Activated T-helper 2 cell treated with anti-CD3 and anti-CD28 coated beads, Interferon-gamma antibody, Interleukin-2, Interleukin-4, amounts not matched to agents 10 μg/mL and 5 μg/mL and 100 μg/mL, durations not matched to agents 14 hours and 24 hours and 36 hours (primary cell): ENCODE measurements around the gene ESRRA. TPM values are rescaled to one million over a fixed set of nuclear protein-coding genes. Genes with fewer than 3 reads are reported as not detected.
A peak's percentile ranks its signal among the peaks of the same experiment; 100 is the strongest.
"Not testable (repeated sequence)": the region's sequence is repeated elsewhere in the genome, so short reads cannot be mapped to it uniquely, and the experiment has no call there.

Source experiments
- DNase-seq: peaks from one replicate; pipeline ENCODE4 v3.0.0; 2021; ENCODE audit warnings: low spot score
- H3K27ac Mint-ChIP-seq: one replicate; pipeline ENCODE4 v1.8.0; 2021; ENCODE audit warnings: mixed read lengths
- H3K27me3 Mint-ChIP-seq: one replicate; pipeline ENCODE4 v1.8.0; 2021; ENCODE audit warnings: low read depth, mixed read lengths
- H3K36me3 Mint-ChIP-seq: one replicate; pipeline ENCODE4 v1.8.0; 2021; ENCODE audit warnings: low read depth, mixed read lengths
- H3K4me1 Mint-ChIP-seq: one replicate; pipeline ENCODE4 v1.8.0; 2021; ENCODE audit warnings: low read depth, mixed read lengths
- H3K4me3 Mint-ChIP-seq: one replicate; pipeline ENCODE4 v1.8.0; 2021; ENCODE audit warnings: low read depth, mild to moderate bottlenecking, moderate library complexity, mixed read lengths
- H3K9me3 Mint-ChIP-seq: one replicate; pipeline ENCODE4 v1.8.0; 2021; ENCODE audit warnings: mixed read lengths
- intact Hi-C: fragments of 100-400 bp; cut with micrococcal nuclease; formaldehyde crosslinking; loops from one replicate; pipeline ENCODE4 v1.15.1; 2023
- total RNA-seq: library from RNA; stranded (reverse); gene quantifications from 2 replicates; pipeline ENCODE4 v1.2.3, GENCODE V29; 2022

Gene ESRRA
- total RNA-seq, 1 donor from 2014 or later, result 49.4 TPM

- H3K27me3 Mint-ChIP-seq, result no peaks in the 10 kb centered on the region
- H3K27ac Mint-ChIP-seq, result no peak overlapping the region
- intact Hi-C loops, result no loop called here
- no peak overlapping the region for H3K4me3 Mint-ChIP-seq
- H3K36me3 Mint-ChIP-seq, result peaks cover 23% of the 10 kb centered on the region
- H3K9me3 Mint-ChIP-seq, result no peaks in the 10 kb centered on the region
- H3K4me1 Mint-ChIP-seq, result peaks cover 18% of the 10 kb centered on the region
- DNase-seq, result no peak
Observed at GRCh38 chr11:64323373-64323772, 18.0 kb downstream of the ESRRA start.

- H3K4me3 Mint-ChIP-seq, H3K27me3 Mint-ChIP-seq, H3K27ac Mint-ChIP-seq, DNase-seq, H3K9me3 Mint-ChIP-seq, intact Hi-C loops: not testable (repeated sequence)
- H3K36me3 Mint-ChIP-seq, result peaks cover 23% of the 10 kb centered on the region
- peaks cover 16% of the 10 kb centered on the region for H3K4me1 Mint-ChIP-seq
Observed at GRCh38 chr11:64323984-64324383, 18.7 kb downstream of the ESRRA start.

GRCh38 chr11:64324692-64325469 lies 19.6 kb downstream of the ESRRA start:
- no peak overlapping the region for H3K4me3 Mint-ChIP-seq
- intact Hi-C loops, result no loop called here
- peaks cover 9% of the 10 kb centered on the region for H3K4me1 Mint-ChIP-seq
- H3K36me3 Mint-ChIP-seq, result peaks cover 23% of the 10 kb centered on the region
- H3K9me3 Mint-ChIP-seq, result no peaks in the 10 kb centered on the region
- DNase-seq, result no peak
- H3K27me3 Mint-ChIP-seq, result no peaks in the 10 kb centered on the region
- no peak overlapping the region for H3K27ac Mint-ChIP-seq

GRCh38 chr11:64327375-64327774 lies 22.1 kb downstream of the ESRRA start:
- no peaks in the 10 kb centered on the region for H3K27me3 Mint-ChIP-seq
- no peaks in the 10 kb centered on the region for H3K36me3 Mint-ChIP-seq
- H3K4me3 Mint-ChIP-seq, result no peak overlapping the region
- DNase-seq, result no peak
- H3K9me3 Mint-ChIP-seq, result no peaks in the 10 kb centered on the region
- peaks cover 7% of the 10 kb centered on the region for H3K4me1 Mint-ChIP-seq
- intact Hi-C loops, result no loop called here
- no peak overlapping the region for H3K27ac Mint-ChIP-seq

- no peak for DNase-seq
- H3K4me1 Mint-ChIP-seq, result peaks cover 7% of the 10 kb centered on the region
- H3K27ac Mint-ChIP-seq, result no peak overlapping the region
- no peaks in the 10 kb centered on the region for H3K36me3 Mint-ChIP-seq
- no peaks in the 10 kb centered on the region for H3K27me3 Mint-ChIP-seq
- intact Hi-C loops, result no loop called here
- no peaks in the 10 kb centered on the region for H3K9me3 Mint-ChIP-seq
- no peak overlapping the region for H3K4me3 Mint-ChIP-seq
Observed at GRCh38 chr11:64327993-64328392, 22.7 kb downstream of the ESRRA start.

GRCh38 chr11:64330888-64331287 lies 25.6 kb downstream of the ESRRA start:
- no peak overlapping the region for H3K4me3 Mint-ChIP-seq
- intact Hi-C loops, result loop anchor here (2.0 kb wide), 1 partner anchor 26 kb away; the partner anchor contains the start of gene ESRRA
- peaks cover 15% of the 10 kb centered on the region for H3K4me1 Mint-ChIP-seq
- DNase-seq, result no peak
- H3K27me3 Mint-ChIP-seq, result no peaks in the 10 kb centered on the region
- peaks cover 5% of the 10 kb centered on the region for H3K36me3 Mint-ChIP-seq
- H3K9me3 Mint-ChIP-seq, result no peaks in the 10 kb centered on the region
- no peak overlapping the region for H3K27ac Mint-ChIP-seq

GRCh38 chr11:64331569-64332371 lies 26.4 kb downstream of the ESRRA start:
- H3K27me3 Mint-ChIP-seq, result no peaks in the 10 kb centered on the region
- H3K4me3 Mint-ChIP-seq, result no peak overlapping the region
- intact Hi-C loops, result loop anchor here (2.0 kb wide), 2 partner anchors 13 to 27 kb away; partner anchors contain the start of genes ESRRA and PRDX5
- peaks cover 15% of the 10 kb centered on the region for H3K4me1 Mint-ChIP-seq
- DNase-seq, result peak; percentile 65
- peaks cover 5% of the 10 kb centered on the region for H3K36me3 Mint-ChIP-seq
- H3K27ac Mint-ChIP-seq, result peak overlapping the region; percentile 83
- no peaks in the 10 kb centered on the region for H3K9me3 Mint-ChIP-seq

GRCh38 chr11:64333556-64333955 lies 28.2 kb downstream of the ESRRA start:
- no peak overlapping the region for H3K4me3 Mint-ChIP-seq
- no peak overlapping the region for H3K27ac Mint-ChIP-seq
- H3K36me3 Mint-ChIP-seq, result peaks cover 16% of the 10 kb centered on the region

GRCh38 chr11:64334764-64335735 lies 29.7 kb downstream of the ESRRA start:
- Mint-ChIP-seq H3K36me3 (peaks cover 23% of the 10 kb centered on the region), H3K27me3 (no peaks in the 10 kb centered on the region), H3K27ac (peak overlapping the region; percentile 69), H3K9me3 (no peaks in the 10 kb centered on the region), H3K4me3 (no peak overlapping the region), H3K4me1 (peaks cover 32% of the 10 kb centered on the region)
- DNase-seq, result no peak
- intact Hi-C loops, result no loop called here

More at GRCh38 chr11:64333556-64333955, 28.2 kb downstream of the ESRRA start:
- no peaks in the 10 kb centered on the region for H3K9me3 Mint-ChIP-seq
- intact Hi-C loops, result loop anchor here (2.0 kb wide), 1 partner anchor 15 kb away; the partner anchor contains the start of gene PRDX5
- DNase-seq, result no peak
- no peaks in the 10 kb centered on the region for H3K27me3 Mint-ChIP-seq
- peaks cover 22% of the 10 kb centered on the region for H3K4me1 Mint-ChIP-seq

- H3K27me3 Mint-ChIP-seq, result no peaks in the 10 kb centered on the region
- peak overlapping the region; percentile 17 for H3K27ac Mint-ChIP-seq
- no peaks in the 10 kb centered on the region for H3K9me3 Mint-ChIP-seq
- no peak overlapping the region for H3K4me3 Mint-ChIP-seq
- peaks cover 33% of the 10 kb centered on the region for H3K4me1 Mint-ChIP-seq
- intact Hi-C loops, result no loop called here
- DNase-seq, result no peak
- peaks cover 34% of the 10 kb centered on the region for H3K36me3 Mint-ChIP-seq
Observed at GRCh38 chr11:64337538-64338249, 32.4 kb downstream of the ESRRA start.

GRCh38 chr11:64338716-64339115 lies 33.4 kb downstream of the ESRRA start:
- peaks cover 33% of the 10 kb centered on the region for H3K4me1 Mint-ChIP-seq
- peak overlapping the region; percentile 92 for H3K4me3 Mint-ChIP-seq
- DNase-seq, result no peak
- peak overlapping the region; percentile 96 for H3K27ac Mint-ChIP-seq
- H3K36me3 Mint-ChIP-seq, result peaks cover 37% of the 10 kb centered on the region
- no peaks in the 10 kb centered on the region for H3K9me3 Mint-ChIP-seq
- intact Hi-C loops, result no loop called here
- no peaks in the 10 kb centered on the region for H3K27me3 Mint-ChIP-seq

GRCh38 chr11:64339286-64339685 lies 34.0 kb downstream of the ESRRA start:
- no peaks in the 10 kb centered on the region for H3K27me3 Mint-ChIP-seq
- H3K4me3 Mint-ChIP-seq, result peak overlapping the region; percentile 92
- intact Hi-C loops, result no loop called here
- H3K9me3 Mint-ChIP-seq, result no peaks in the 10 kb centered on the region
- peaks cover 37% of the 10 kb centered on the region for H3K36me3 Mint-ChIP-seq
- peak overlapping the region; percentile 96 for H3K27ac Mint-ChIP-seq
- peaks cover 33% of the 10 kb centered on the region for H3K4me1 Mint-ChIP-seq
- no peak for DNase-seq
